H1 (cell line): ENCODE measurements around the gene STAT4. TPM values are rescaled to one million over a fixed set of nuclear protein-coding genes. Genes with fewer than 3 reads are reported as not detected.
A peak's percentile ranks its signal among the peaks of the same experiment; 100 is the strongest.

Experiments used
- CTCF ChIA-PET: fragments of 300-600 bp; sonication (Branson Sonifier 250); formaldehyde crosslinking; loops from one replicate; lab custom pipeline; 2021; ENCODE audit not compliant: partially characterized antibody; lab: Charles Lee
- POLR2A ChIA-PET: fragments of 300-600 bp; sonication (Branson Sonifier 250); formaldehyde crosslinking; loops from one replicate; lab custom pipeline; 2021; ENCODE audit warnings: inconsistent platforms; ENCODE audit not compliant: partially characterized antibody; lab: Charles Lee
- DNase-seq, 2 experiments: peaks; one replicate each; pipeline versions ENCODE4 v3.0.0 to v3.0.0-alpha.2; 2010 to 2022; ENCODE audit warnings: low spot score in 2 of 2, low read depth in 1 of 2, mixed read lengths in 1 of 2
- FAIRE-seq: peaks from 2 replicates; lab custom pipeline; 2011; peaks lifted over from hg19 to GRCh38; lab: Jason Lieb, UNC
- H2AFZ ChIP-seq: 2 replicates; pipeline ENCODE4 v1.8.1; 2012; ENCODE audit warnings: low read length, inconsistent platforms
- H2AK5ac ChIP-seq: 2 replicates; pipeline ENCODE4 v1.6.1; 2013; ENCODE audit warnings: low read depth, low read length
- H2BK120ac ChIP-seq: replicated peaks from 2 replicates; pipeline ENCODE3; 2013; ENCODE audit warnings: low read depth, low read length, inconsistent platforms
- H2BK12ac ChIP-seq: 2 replicates; pipeline ENCODE4 v1.6.1; 2013; ENCODE audit warnings: low read depth, low read length
- H2BK15ac ChIP-seq: 2 replicates; pipeline ENCODE4 v1.6.1; 2013; ENCODE audit warnings: low read length
- H2BK20ac ChIP-seq: 2 replicates; pipeline ENCODE4 v1.6.1; 2013; ENCODE audit warnings: low read length
- H2BK5ac ChIP-seq: 2 replicates; pipeline ENCODE4 v1.6.1; 2013; ENCODE audit warnings: low read depth, low read length
- H3K14ac ChIP-seq: 2 replicates; pipeline ENCODE4 v1.6.1; 2013; ENCODE audit warnings: inconsistent platforms; ENCODE audit not compliant: insufficient read length
- H3K18ac ChIP-seq: 2 replicates; pipeline ENCODE4 v1.6.1; 2013; ENCODE audit warnings: low read length; ENCODE audit errors: extremely low read depth
- H3K23ac ChIP-seq: 2 replicates; pipeline ENCODE4 v1.6.1; 2013; ENCODE audit warnings: inconsistent platforms; ENCODE audit not compliant: insufficient read length
- H3K23me2 ChIP-seq: 2 replicates; pipeline ENCODE4 v1.6.1; 2013; ENCODE audit warnings: low read depth, low read length
- H3K27ac ChIP-seq: 2 replicates; pipeline ENCODE4 v1.6.1; 2011; ENCODE audit warnings: low read depth, low read length, inconsistent platforms
- H3K27me3 ChIP-seq, 4 experiments: replicated peaks in 1 of 4; 1 replicate in 1 of 4; 2 replicates in 3 of 4; pipeline versions ENCODE4 v1.6.1 to v1.8.1; 2011 to 2013; ENCODE audit warnings: low read length in 3 of 4, mild to moderate bottlenecking in 3 of 4, inconsistent platforms in 2 of 4, mixed read lengths in 2 of 4, moderate library complexity in 1 of 4; ENCODE audit not compliant: control insufficient read depth in 3 of 4, insufficient read depth in 3 of 4; ENCODE audit errors: extremely low read depth in 1 of 4
- H3K36me3 ChIP-seq, 4 experiments: 2 replicates each; pipeline versions ENCODE4 v1.6.1 to v1.8.1; 2011 to 2013; ENCODE audit warnings: mild to moderate bottlenecking in 4 of 4, low read length in 3 of 4, moderate library complexity in 2 of 4, control low read depth in 1 of 4, inconsistent platforms in 1 of 4; ENCODE audit not compliant: insufficient read depth in 4 of 4, control insufficient read depth in 2 of 4
- H3K4ac ChIP-seq: replicated peaks from 2 replicates; pipeline ENCODE3; 2013; ENCODE audit warnings: low read length, low read depth, mixed read lengths, inconsistent platforms; ENCODE audit not compliant: insufficient read length
- H3K4me1 ChIP-seq, 4 experiments: replicated peaks in 1 of 4; 1 replicate in 1 of 4; 2 replicates in 3 of 4; pipeline versions ENCODE4 v1.6.1 to v1.8.1; 2011 to 2013; ENCODE audit warnings: low read length in 3 of 4, inconsistent platforms in 2 of 4, mixed read lengths in 1 of 4; ENCODE audit not compliant: insufficient read depth in 4 of 4, control insufficient read depth in 3 of 4
- H3K4me2 ChIP-seq, 2 experiments: 2 replicates each; pipeline versions ENCODE4 v1.6.1 to v1.8.1; 2011 to 2013; ENCODE audit warnings: low read depth in 2 of 2, low read length in 2 of 2, control low read depth in 1 of 2, inconsistent platforms in 1 of 2, mild to moderate bottlenecking in 1 of 2; ENCODE audit not compliant: insufficient read depth in 1 of 2
- H3K4me3 ChIP-seq, 4 experiments: fragments of 200-600, 300-600 bp in 1 of 4; sonication (generic), shearing (Covaris generic), sonication (Bioruptor Twin) in 1 of 4; 2 replicates each; pipeline versions ENCODE4 v1.5.1 to v1.8.1; 2011 to 2016; ENCODE audit warnings: low read length in 4 of 4, low read depth in 3 of 4, control low read depth in 2 of 4, inconsistent platforms in 2 of 4, mild to moderate bottlenecking in 2 of 4, mixed read lengths in 1 of 4, moderate library complexity in 1 of 4; ENCODE audit not compliant: insufficient read depth in 2 of 4; ENCODE audit errors: extremely low read depth in 1 of 4
- H3K56ac ChIP-seq: replicated peaks from 2 replicates; pipeline ENCODE3; 2013; ENCODE audit warnings: low read depth, mild to moderate bottlenecking, mixed read lengths, low read length, inconsistent platforms; ENCODE audit not compliant: insufficient read length
- H3K79me1 ChIP-seq: 2 replicates; pipeline ENCODE4 v1.6.1; 2013; ENCODE audit warnings: low read depth, low read length, control low read depth
- H3K79me2 ChIP-seq, 2 experiments: 2 replicates each; pipeline versions ENCODE4 v1.6.1 to v1.8.1; 2012 to 2013; ENCODE audit warnings: low read length in 2 of 2, mild to moderate bottlenecking in 2 of 2, inconsistent platforms in 1 of 2; ENCODE audit not compliant: insufficient read depth in 2 of 2, control insufficient read depth in 1 of 2
- H3K9ac ChIP-seq, 4 experiments: replicated peaks in 1 of 4; 1 replicate in 1 of 4; 2 replicates in 3 of 4; pipeline versions ENCODE4 v1.6.1 to v1.8.1; 2011 to 2013; ENCODE audit warnings: low read depth in 3 of 4, low read length in 3 of 4, control low read depth in 2 of 4, mild to moderate bottlenecking in 2 of 4, moderate library complexity in 2 of 4, inconsistent platforms in 1 of 4; ENCODE audit errors: extremely low read depth in 1 of 4
- H3K9me3 ChIP-seq, 2 experiments: 2 replicates each; pipeline versions ENCODE4 v1.6.1 to v1.8.1; 2012 to 2013; ENCODE audit warnings: mild to moderate bottlenecking in 2 of 2, moderate library complexity in 2 of 2, control low read depth in 1 of 2, inconsistent platforms in 1 of 2, low read depth in 1 of 2, low read length in 1 of 2, mixed read lengths in 1 of 2; ENCODE audit not compliant: insufficient read depth in 2 of 2
- H4K20me1 ChIP-seq, 2 experiments: replicated peaks in 1 of 2; 2 replicates each; pipeline versions ENCODE3 to v1.8.1; 2011 to 2013; ENCODE audit warnings: inconsistent platforms in 2 of 2, low read length in 2 of 2, mild to moderate bottlenecking in 1 of 2; ENCODE audit not compliant: insufficient read depth in 2 of 2, control insufficient read depth in 1 of 2
- H4K5ac ChIP-seq: 2 replicates; pipeline ENCODE4 v1.6.1; 2013; ENCODE audit warnings: low read length, low read depth, mixed read lengths, inconsistent platforms; ENCODE audit not compliant: insufficient read length
- H4K8ac ChIP-seq: 2 replicates; pipeline ENCODE4 v1.8.0; 2013; ENCODE audit warnings: mild to moderate bottlenecking, moderate library complexity, low read length, inconsistent platforms; ENCODE audit not compliant: insufficient read depth; ENCODE audit errors: extremely low read depth
- H4K91ac ChIP-seq: replicated peaks from 2 replicates; pipeline ENCODE3; 2013; ENCODE audit warnings: low read length, mixed read lengths, inconsistent platforms; ENCODE audit not compliant: insufficient read length
- CTCF ChIP-seq, 3 experiments: IDR thresholded peaks; 1 replicate in 2 of 3; 2 replicates in 1 of 3; pipeline versions ENCODE4 v1.5.1 to v1.6.1; 2011; ENCODE audit warnings: low read length in 3 of 3, mild to moderate bottlenecking in 3 of 3, inconsistent platforms in 2 of 3, low read depth in 1 of 3, moderate library complexity in 1 of 3; ENCODE audit not compliant: insufficient read depth in 1 of 3; ENCODE audit errors: control extremely low read depth in 1 of 3
- GABPA ChIP-seq: IDR thresholded peaks from 2 replicates; pipeline ENCODE4 v1.6.1; 2011; ENCODE audit warnings: mild to moderate bottlenecking, low read length, moderate library complexity, borderline replicate concordance; ENCODE audit not compliant: insufficient read depth
- SAP30 ChIP-seq: fragments of 300-600 bp; sonication (generic); IDR thresholded peaks from 2 replicates; pipeline ENCODE4 v1.7.1; 2012; ENCODE audit warnings: low read length, moderate library complexity, mild to moderate bottlenecking, inconsistent platforms; ENCODE audit not compliant: insufficient read depth, insufficient replicate concordance
- TAF1 ChIP-seq: IDR thresholded peaks from 2 replicates; pipeline ENCODE4 v1.6.1; 2011; ENCODE audit warnings: mild to moderate bottlenecking, low read depth, low read length
- TBP ChIP-seq: IDR thresholded peaks from 2 replicates; pipeline ENCODE4 v1.6.1; 2011; ENCODE audit warnings: low read depth, low read length, improper control_type of control experiment
- WGBS, 2 experiments: shearing (Covaris generic) in 1 of 2; methylation state at CpG; one replicate each; pipeline versions ENCODE4 v1.1.6 to v1.1.7; 2013 to 2015; ENCODE audit warnings: low lambda C conversion rate in 2 of 2, mixed read lengths in 2 of 2, inconsistent platforms in 1 of 2, low coverage in 1 of 2, missing lambda C conversion rate in 1 of 2; ENCODE audit not compliant: insufficient replicate concordance in 2 of 2, insufficient coverage in 1 of 2, insufficient read length in 1 of 2; ENCODE audit errors: extremely low coverage in 1 of 2, missing lambda C conversion rate in 1 of 2; 5-methylcytosine and 5-hydroxymethylcytosine counted together
- polyA plus RNA-seq, 7 experiments: library from polyadenylated mRNA; depleted of rRNA in 3 of 7; stranded (reverse) in 5 of 7; unstranded in 2 of 7; fragments of >200 nt in 5 of 7; fragments of 200-250 nt in 2 of 7; gene quantifications; 1 replicate in 5 of 7; 2 replicates in 1 of 7; 4 replicates in 1 of 7; pipeline versions ENCODE4 v1.2.1 to v1.2.3, GENCODE V29; 2011 to 2013; ENCODE audit warnings: missing spikeins in 2 of 7, mixed read lengths in 2 of 7
- total RNA-seq: library from RNA; stranded (reverse); fragmentation: NEBNext Ultra II Directional; extraction: Animal tissue kit (Norgen Biotek cat#: 25700); gene quantifications from 2 replicates; pipeline ENCODE4 v1.2.1, GENCODE V29; 2021

The STAT4 gene
- total and polyA plus RNA-seq, 2 of the 8 experiments (the other 6 are each of a cell fraction or from before 2014, with no cell fraction given): 0.36 to 0.63 TPM

- Histone ChIP-seq H3K23ac (no peak overlapping the region), H2BK5ac (peak overlapping the region; percentile 75; the same call in 1 of the 2 replicates), H4K91ac (no peak overlapping the region), H3K18ac (peak overlapping the region; percentile 24; the same call in 1 of the 2 replicates), H2BK120ac (peak overlapping the region; percentile 75), H2BK20ac (no peak overlapping the region), H4K20me1 (peaks cover 0 to 4% of the 10 kb centered on the region in 2 experiments), H4K5ac (no peak overlapping the region), H3K36me3 (peaks cover 0 to 13% (median 6%) of the 10 kb centered on the region in 4 experiments; a peak in 6 of 8 replicates), H2BK15ac (no peak overlapping the region), H3K79me2 (peaks cover 3 to 19% of the 10 kb centered on the region in 2 experiments; a peak in 2 of 4 replicates), H3K4me3 (peak overlapping the region; percentile 77 to 96 (median 90)), H3K4ac (peak overlapping the region; percentile 73), H3K79me1 (no peaks in the 10 kb centered on the region), H3K4me2 (peak overlapping the region; percentile 98 to 99), H3K23me2 (peaks cover 12% of the 10 kb centered on the region), H3K9ac (peak overlapping the region; percentile 70 to 89 (median 76)), H3K56ac (peak overlapping the region; percentile 37), H2BK12ac (0 out of 2 replicates have a peak overlapping the region, but pooled peaks have one; percentile 30), H2AFZ (peak overlapping the region; percentile 72), H3K9me3 (no peaks in the 10 kb centered on the region), H3K4me1 (peaks cover 0 to 6% (median 1%) of the 10 kb centered on the region in 4 experiments; a peak in 3 of 7 replicates), H3K27me3 (peaks cover 0 to 13% (median 6%) of the 10 kb centered on the region in 4 experiments; a peak in 4 of 7 replicates), H3K27ac (peak overlapping the region; percentile 61; the same call in 1 of the 2 replicates), H3K14ac (no peak overlapping the region), H2AK5ac (no peak overlapping the region), H4K8ac (peak overlapping the region; percentile 92)
- ChIA-PET CTCF (interaction anchor here (1.8 to 3.2 kb wide), 4 partner anchors 11 to 17 kb away, joined by 6 to 15 read pairs (median 12); no protein-coding TSS in a partner anchor), POLR2A (no interaction called here)
- no peak for TF ChIP-seq GABPA
- no peak for TF ChIP-seq TBP
- 0 out of 4 replicates have a peak, but pooled peaks of 1 of the 3 experiments have one; percentile 1 for TF ChIP-seq CTCF (IDR thresholded peaks at IDR 0.05; ENCODE audit: control extremely low read depth in 1 of 3, insufficient read depth in 1 of 3, low read depth in 1 of 3, low read length in 3 of 3)
- TF ChIP-seq SAP30: peak; percentile 80
- no peak for TF ChIP-seq TAF1
- WGBS, 2 experiments: 1% methylated on average over 14 of the region's 14 CpGs; no CpG with 5 or more reads in 1 of the 2 experiments
- DNase-seq (no peak), FAIRE-seq (no peak)
Observed at GRCh38 chr2:191013682-191013931, 137.2 kb downstream of the STAT4 start.
